Measurements from ENCODE around the gene PSD2.

PSD2 gene

GRCh38 chr5:139817362-139817761 lies 21.8 kb downstream of the PSD2 start:
- H3K9ac ChIP-seq, result no peak overlapping the region

GRCh38 chr5:139817970-139818369 lies 22.4 kb downstream of the PSD2 start:
- no peaks in the 10 kb centered on the region for H3K4me1 ChIP-seq
- H3K27ac ChIP-seq, result no peak overlapping the region
- no peaks in the 10 kb centered on the region for H3K36me3 ChIP-seq (ENCODE audit: control insufficient read depth, insufficient read depth, low read length)
- no peak overlapping the region for H3K4me2 ChIP-seq (ENCODE audit: low read length)
- H3K9me3 ChIP-seq (ENCODE audit: control insufficient read depth, low read length), result no peaks in the 10 kb centered on the region
- no peaks in the 10 kb centered on the region for H3K27me3 ChIP-seq (ENCODE audit: control insufficient read depth, insufficient read depth, low read length)
- no peak overlapping the region for H2AFZ ChIP-seq
- H3K9ac ChIP-seq, result no peak overlapping the region
- no peak overlapping the region for H3K4me3 ChIP-seq (ENCODE audit: low read depth, low read length)
- TF ChIP-seq CTCF (IDR thresholded peaks at IDR 0.05), result no peak
- no peaks in the 10 kb centered on the region for H3K79me2 ChIP-seq

More at GRCh38 chr5:139817362-139817761, 21.8 kb downstream of the PSD2 start:
- Histone ChIP-seq H3K27me3 (ENCODE audit: control insufficient read depth, insufficient read depth, low read length) (no peaks in the 10 kb centered on the region), H3K4me1 (no peaks in the 10 kb centered on the region), H3K79me2 (no peaks in the 10 kb centered on the region), H3K4me3 (ENCODE audit: low read depth, low read length) (no peak overlapping the region), H3K27ac (no peak overlapping the region), H3K36me3 (ENCODE audit: control insufficient read depth, insufficient read depth, low read length) (no peaks in the 10 kb centered on the region), H2AFZ (no peak overlapping the region), H3K4me2 (ENCODE audit: low read length) (no peak overlapping the region), H3K9me3 (ENCODE audit: control insufficient read depth, low read length) (no peaks in the 10 kb centered on the region)
- TF ChIP-seq CTCF (IDR thresholded peaks at IDR 0.05), result no peak

- H3K27me3 ChIP-seq (ENCODE audit: control insufficient read depth, insufficient read depth, low read length), result no peaks in the 10 kb centered on the region
- no peak overlapping the region for H3K27ac ChIP-seq
- H3K9ac ChIP-seq, result no peak overlapping the region
- no peak for TF ChIP-seq CTCF (IDR thresholded peaks at IDR 0.05)
- no peaks in the 10 kb centered on the region for H3K9me3 ChIP-seq (ENCODE audit: control insufficient read depth, low read length)
- H3K4me2 ChIP-seq (ENCODE audit: low read length), result no peak overlapping the region
- H3K4me3 ChIP-seq (ENCODE audit: low read depth, low read length), result no peak overlapping the region
- H3K79me2 ChIP-seq, result no peaks in the 10 kb centered on the region
- no peaks in the 10 kb centered on the region for H3K4me1 ChIP-seq
- no peak overlapping the region for H2AFZ ChIP-seq
- H3K36me3 ChIP-seq (ENCODE audit: control insufficient read depth, insufficient read depth, low read length), result no peaks in the 10 kb centered on the region
These were observed 24.5 kb downstream of the PSD2 start for GRCh38 chr5:139820130-139820529.

GRCh38 chr5:139820606-139821005 lies 25.0 kb downstream of the PSD2 start:
- H2AFZ ChIP-seq, result no peak overlapping the region
- no peak for TF ChIP-seq CTCF (IDR thresholded peaks at IDR 0.05)

GRCh38 chr5:139821806-139822552 lies 26.4 kb downstream of the PSD2 start:
- no peak overlapping the region for H2AFZ ChIP-seq
- H3K36me3 ChIP-seq (ENCODE audit: control insufficient read depth, insufficient read depth, low read length), result no peaks in the 10 kb centered on the region
- no peaks in the 10 kb centered on the region for H3K4me1 ChIP-seq
- H3K27ac ChIP-seq, result no peak overlapping the region
- H3K27me3 ChIP-seq (ENCODE audit: control insufficient read depth, insufficient read depth, low read length), result no peaks in the 10 kb centered on the region
- H3K4me2 ChIP-seq (ENCODE audit: low read length), result no peak overlapping the region
- TF ChIP-seq CTCF (IDR thresholded peaks at IDR 0.05), result no peak
- H3K9me3 ChIP-seq (ENCODE audit: control insufficient read depth, low read length), result no peaks in the 10 kb centered on the region
- no peak overlapping the region for H3K9ac ChIP-seq
- H3K79me2 ChIP-seq, result no peaks in the 10 kb centered on the region
- no peak overlapping the region for H3K4me3 ChIP-seq (ENCODE audit: low read depth, low read length)

More at GRCh38 chr5:139820606-139821005, 25.0 kb downstream of the PSD2 start:
- H3K27me3 ChIP-seq (ENCODE audit: control insufficient read depth, insufficient read depth, low read length), result no peaks in the 10 kb centered on the region
- H3K79me2 ChIP-seq, result no peaks in the 10 kb centered on the region
- no peaks in the 10 kb centered on the region for H3K36me3 ChIP-seq (ENCODE audit: control insufficient read depth, insufficient read depth, low read length)
- no peak overlapping the region for H3K4me2 ChIP-seq (ENCODE audit: low read length)
- no peak overlapping the region for H3K4me3 ChIP-seq (ENCODE audit: low read depth, low read length)
- no peaks in the 10 kb centered on the region for H3K4me1 ChIP-seq
- H3K9me3 ChIP-seq (ENCODE audit: control insufficient read depth, low read length), result no peaks in the 10 kb centered on the region
- H3K27ac ChIP-seq, result no peak overlapping the region
- H3K9ac ChIP-seq, result no peak overlapping the region

Data from parathyroid adenoma (tissue), 2 donors.